A549 (cell line): Measurements from ENCODE around the gene SMAD3. TPM values are rescaled to one million over a fixed set of nuclear protein-coding genes. Genes with fewer than 3 reads are reported as not detected.
A peak's percentile ranks its signal among the peaks of the same experiment; 100 is the strongest.

Source experiments
- ATAC-seq, 2 experiments: fragments of 200-7000 bp in 1 of 2; fragments of >200 bp in 1 of 2; cut with Nextera tagmentation in 1 of 2; cut with Tn5 transposase in 1 of 2; 3 replicates each; pipeline versions ENCODE4 v1.8.0 to v1.9.1; 2018 to 2020; ENCODE audit warnings: mild to moderate bottlenecking in 1 of 2, moderate library complexity in 1 of 2
- CTCF ChIA-PET: fragments of 300-600 bp; sonication (Branson Sonifier 250); formaldehyde crosslinking; extraction: SDS; loops from one replicate; lab custom pipeline; 2021; ENCODE audit warnings: antibody characterized with exemption, inconsistent platforms; lab: Yijun Ruan, JAX
- POLR2A ChIA-PET: fragments of 350-600 bp; formaldehyde crosslinking; extraction: SDS; loops from one replicate; lab custom pipeline; 2021; ENCODE audit warnings: antibody characterized with exemption, inconsistent platforms; lab: Yijun Ruan, JAX
- DNase-seq, 2 experiments: peaks; one replicate each; pipeline versions ENCODE4 v3.0.0 to v3.0.0-alpha.2; 2011 to 2016; ENCODE audit warnings: low read depth in 1 of 2, low spot score in 1 of 2
- FAIRE-seq: peaks from 2 replicates; lab custom pipeline; 2011; peaks lifted over from hg19 to GRCh38; lab: Jason Lieb, UNC
- H3K27ac ChIP-seq, 2 experiments: fragments of >200 bp; sonication (Bioruptor Twin); formaldehyde crosslinking; 3 replicates each; pipeline ENCODE4 v1.5.1; 2016 to 2017
- H3K4me1 ChIP-seq: fragments of >200 bp; sonication (Bioruptor Twin); formaldehyde crosslinking; 3 replicates; pipeline ENCODE4 v1.6.1; 2016
- H3K4me2 ChIP-seq: fragments of >200 bp; sonication (Bioruptor Twin); formaldehyde crosslinking; 3 replicates; pipeline ENCODE4 v1.6.1; 2016
- H3K4me3 ChIP-seq: fragments of >200 bp; sonication (Bioruptor Twin); formaldehyde crosslinking; 3 replicates; pipeline ENCODE4 v1.5.1; 2016
- H3K9me3 ChIP-seq: fragments of >200 bp; sonication (Bioruptor Twin); formaldehyde crosslinking; 3 replicates; pipeline ENCODE4 v1.6.1; 2016
- BHLHE40 ChIP-seq: IDR thresholded peaks from 2 replicates; pipeline ENCODE4 v1.6.1; 2012; ENCODE audit warnings: low read depth, low read length, inconsistent platforms
- CBX8 ChIP-seq: fragments of 200-600 bp; sonication (generic); IDR thresholded peaks from 2 replicates; pipeline ENCODE4 v1.6.1; 2016
- CEBPB ChIP-seq, 2 experiments: fragments of >200 bp in 1 of 2; sonication (Bioruptor Twin) in 1 of 2; formaldehyde crosslinking in 1 of 2; IDR thresholded peaks; 2 replicates each; pipeline ENCODE4 v1.6.1; 2012 to 2016
- EHF ChIP-seq: fragments of 250-450 bp; sonication (Bioruptor Pico); IDR thresholded peaks from 2 replicates; pipeline ENCODE4 v1.5.0; 2020; ENCODE audit warnings: mild to moderate bottlenecking
- EHMT2 ChIP-seq: fragments of 200-600 bp; sonication (generic); IDR thresholded peaks from 2 replicates; pipeline ENCODE4 v1.6.1; 2016; ENCODE audit warnings: antibody characterized with exemption, low read depth, mild to moderate bottlenecking, moderate library complexity
- ELK1 ChIP-seq: fragments of 150-350 bp; IDR thresholded peaks from 2 replicates; pipeline ENCODE4 v1.6.1; 2014; ENCODE audit warnings: low read depth, mild to moderate bottlenecking, low read length
- EP300 ChIP-seq, 2 experiments: fragments of >200 bp; sonication (Bioruptor Twin); formaldehyde crosslinking; IDR thresholded peaks; 2 replicates in 1 of 2; 3 replicates in 1 of 2; pipeline ENCODE4 v1.6.1; 2016 to 2017
- ESRRA ChIP-seq: fragments of 150-350 bp; IDR thresholded peaks from 2 replicates; pipeline ENCODE4 v1.6.1; 2014; ENCODE audit warnings: mild to moderate bottlenecking, low read length, borderline replicate concordance
- FOSB ChIP-seq: fragments of 250-450 bp; sonication (Bioruptor Pico); IDR thresholded peaks from 2 replicates; pipeline ENCODE4 v1.5.0; 2020; ENCODE audit warnings: mild to moderate bottlenecking, moderate library complexity
- FOSL2 ChIP-seq, 2 experiments: fragments of 450-650 bp in 1 of 2; fragments of >200 bp in 1 of 2; sonication (Bioruptor Twin) in 1 of 2; formaldehyde crosslinking; IDR thresholded peaks; 2 replicates each; pipeline versions ENCODE4 v1.5.0 to v1.6.1; 2016 to 2020; ENCODE audit warnings: mild to moderate bottlenecking in 1 of 2, moderate library complexity in 1 of 2
- FOXS1 ChIP-seq: fragments of 250-450 bp; sonication (Bioruptor Pico); IDR thresholded peaks from 2 replicates; pipeline ENCODE4 v1.5.0; 2020; ENCODE audit warnings: mild to moderate bottlenecking, moderate library complexity
- HDAC2 ChIP-seq: fragments of 200-600 bp; sonication (generic); IDR thresholded peaks from 2 replicates; pipeline ENCODE4 v1.6.1; 2016
- HEYL ChIP-seq: fragments of 250-450 bp; sonication (Bioruptor Pico); IDR thresholded peaks from 2 replicates; pipeline ENCODE4 v1.8.0; 2021; ENCODE audit warnings: mild to moderate bottlenecking, moderate library complexity
- HOXA7 ChIP-seq: fragments of 250-450 bp; sonication (Bioruptor Pico); IDR thresholded peaks from 2 replicates; pipeline ENCODE4 v1.5.0; 2020; ENCODE audit warnings: mild to moderate bottlenecking, moderate library complexity
- HOXB13 ChIP-seq: fragments of 250-450 bp; sonication (Bioruptor Pico); IDR thresholded peaks from 2 replicates; pipeline ENCODE4 v1.5.0; 2020; ENCODE audit warnings: low read depth, mild to moderate bottlenecking, moderate library complexity
- JUN ChIP-seq, 2 experiments: fragments of >200 bp; sonication (Bioruptor Twin); formaldehyde crosslinking; IDR thresholded peaks; 2 replicates in 1 of 2; 3 replicates in 1 of 2; pipeline ENCODE4 v1.6.1; 2016 to 2017
- KDM1A ChIP-seq: fragments of 200-600 bp; sonication (generic); IDR thresholded peaks from 2 replicates; pipeline ENCODE4 v1.6.1; 2016; ENCODE audit warnings: low read depth, mild to moderate bottlenecking
- KDM5A ChIP-seq: fragments of 200-600 bp; sonication (generic); IDR thresholded peaks from 2 replicates; pipeline ENCODE4 v1.6.1; 2016; ENCODE audit warnings: antibody characterized with exemption, mild to moderate bottlenecking
- MAFK ChIP-seq: fragments of 450-650 bp; IDR thresholded peaks from 2 replicates; pipeline ENCODE4 v1.6.1; 2014; ENCODE audit not compliant: partially characterized antibody
- NFE2L2 ChIP-seq: fragments of 150-350 bp; conservative IDR thresholded peaks from 2 replicates; pipeline ENCODE4 v1.6.1; 2014; ENCODE audit warnings: low read length
- NPAS2 ChIP-seq: fragments of 250-450 bp; sonication (Bioruptor Pico); IDR thresholded peaks from 2 replicates; pipeline ENCODE4 v1.8.0; 2022; ENCODE audit warnings: mild to moderate bottlenecking, moderate library complexity, borderline replicate concordance
- NR3C1 ChIP-seq: fragments of >200 bp; sonication (Bioruptor Twin); formaldehyde crosslinking; IDR thresholded peaks from 3 replicates; pipeline ENCODE4 v1.6.1; 2017
- PHF8 ChIP-seq: fragments of 200-600 bp; sonication (generic); IDR thresholded peaks from 2 replicates; pipeline ENCODE4 v1.6.1; 2016; ENCODE audit warnings: low read depth, mild to moderate bottlenecking, antibody characterized with exemption, moderate library complexity, borderline replicate concordance
- POLR2AphosphoS2 ChIP-seq: conservative IDR thresholded peaks from 2 replicates; pipeline ENCODE4 v1.6.1; 2012; ENCODE audit warnings: low read length, improper control_type of control experiment, inconsistent platforms
- RAD21 ChIP-seq, 2 experiments: fragments of >200 bp in 1 of 2; sonication (Bioruptor Twin) in 1 of 2; formaldehyde crosslinking in 1 of 2; IDR thresholded peaks in 1 of 2; conservative IDR thresholded peaks in 1 of 2; 2 replicates in 1 of 2; 3 replicates in 1 of 2; pipeline ENCODE4 v1.6.1; 2012 to 2018; ENCODE audit warnings: inconsistent platforms in 1 of 2
- RARB ChIP-seq: fragments of 250-450 bp; sonication (Bioruptor Pico); IDR thresholded peaks from 2 replicates; pipeline ENCODE4 v1.8.0; 2021; ENCODE audit warnings: mild to moderate bottlenecking, moderate library complexity
- RCOR1 ChIP-seq: fragments of 150-350 bp; IDR thresholded peaks from 2 replicates; pipeline ENCODE4 v1.6.1; 2014; ENCODE audit warnings: antibody characterized with exemption, low read length, low read depth
- SMC3 ChIP-seq: fragments of >200 bp; sonication (Bioruptor Twin); formaldehyde crosslinking; IDR thresholded peaks from 3 replicates; pipeline ENCODE4 v1.6.1; 2018; ENCODE audit warnings: inconsistent platforms
- TP53 ChIP-seq: fragments of 250-450 bp; sonication (Bioruptor Pico); IDR thresholded peaks from 2 replicates; pipeline ENCODE4 v1.5.0; 2021; ENCODE audit warnings: mild to moderate bottlenecking, moderate library complexity
- ZC3H11A ChIP-seq: fragments of 450-650 bp; IDR thresholded peaks from 2 replicates; pipeline ENCODE4 v1.6.1; 2014; ENCODE audit warnings: antibody characterized with exemption, mild to moderate bottlenecking
- ZFP36 ChIP-seq: fragments of 450-650 bp; IDR thresholded peaks from 2 replicates; pipeline ENCODE4 v1.6.1; 2014; ENCODE audit warnings: borderline replicate concordance; ENCODE audit not compliant: partially characterized antibody
- ZNF302 ChIP-seq: fragments of 250-450 bp; sonication (Bioruptor Pico); IDR thresholded peaks from 2 replicates; pipeline ENCODE4 v1.9.0; 2021; ENCODE audit warnings: inconsistent platforms, mild to moderate bottlenecking, moderate library complexity
- ZSCAN20 ChIP-seq: fragments of 250-450 bp; sonication (Bioruptor Pico); IDR thresholded peaks from 2 replicates; pipeline ENCODE4 v1.8.0; 2022; ENCODE audit warnings: mild to moderate bottlenecking, moderate library complexity
- WGBS: methylation state at CpG from one replicate; pipeline ENCODE4 v1.1.6; 2017; ENCODE audit errors: missing lambda C conversion rate; 5-methylcytosine and 5-hydroxymethylcytosine counted together
- polyA plus RNA-seq, 4 experiments: library from polyadenylated mRNA; depleted of rRNA in 3 of 4; stranded (reverse); fragments of >200 nt; fragmentation: RNase III in 1 of 4; extraction: RNeasy Plus Mini Kit Qiagen cat#74134 plus additional on column Dnase treatment in 1 of 4; gene quantifications; 2 replicates in 3 of 4; 3 replicates in 1 of 4; pipeline ENCODE4 v1.2.3, GENCODE V29; 2011 to 2017
- TF ChIP-seq, protein P1 (sequence below): IDR thresholded peaks from 2 replicates; pipeline ENCODE4 v1.6.1; 2012
- TF ChIP-seq, protein P2 (sequence below): fragments of 250-450 bp; sonication (Bioruptor Pico); IDR thresholded peaks from 2 replicates; pipeline ENCODE4 v1.5.0; 2021; ENCODE audit warnings: mild to moderate bottlenecking, moderate library complexity, borderline replicate concordance
- TF ChIP-seq, protein P3 (sequence below): IDR thresholded peaks from 2 replicates; pipeline ENCODE4 v1.6.1; 2012
- TF ChIP-seq, protein P4 (sequence below): fragments of 250-450 bp; sonication (Bioruptor Pico); IDR thresholded peaks from 2 replicates; pipeline ENCODE4 v1.5.0; 2020; ENCODE audit warnings: low read depth, mild to moderate bottlenecking, moderate library complexity

The SMAD3 gene
- polyA plus RNA-seq, 2 of the 4 experiments (the other 2 are of a cell fraction), result 74.6 to 77.2 TPM

- CTCF ChIA-PET, result interaction anchor here (0.6 to 11.7 kb wide), 17 partner anchors 16 to 401 kb away, joined by 3 to 142 read pairs (median 4); no protein-coding TSS in a partner anchor
- TF ChIP-seq FOSB (CRISPR knock-in tag) (peak; percentile 92), ELK1 (no peak), NFE2L2 (peak; percentile 95), RARB (CRISPR knock-in tag) (peak; percentile 52), ZSCAN20 (CRISPR knock-in tag) (peak; percentile 21), CBX8 (no peak), POLR2AphosphoS2 (no peak), HOXA7 (CRISPR knock-in tag) (peak; percentile 80; the same call in 1 of the 2 replicates), FOXS1 (CRISPR knock-in tag) (peak; percentile 82), PHF8 (no peak), ZC3H11A (no peak), NPAS2 (CRISPR knock-in tag) (no peak; the same call in 1 of the 2 replicates), HOXB13 (CRISPR knock-in tag) (peak; percentile 99), SMC3 (peak; percentile 63), HEYL (CRISPR knock-in tag) (no peak; the same call in 1 of the 2 replicates), RAD21 (conservative IDR thresholded peaks at IDR 0.05 in 1 of 2, IDR thresholded peaks at IDR 0.05 in 1 of 2) (peak; percentile 54 to 67), CEBPB (IDR thresholded peaks at IDR 0.05) (peak; percentile 54 to 90; a peak in 3 of 4 replicates), BHLHE40 (no peak), MAFK (peak; percentile 98), KDM1A (no peak), RCOR1 (no peak), EHF (CRISPR knock-in tag) (peak; percentile 96), ZFP36 (no peak), ZNF302 (CRISPR knock-in tag) (peak; percentile 95), EHMT2 (no peak), NR3C1 (no peak), HDAC2 (no peak), KDM5A (no peak), ESRRA (no peak), FOSL2 (IDR thresholded peaks at IDR 0.05) (peak; percentile 100), FOSL2 (CRISPR knock-in tag; IDR thresholded peaks at IDR 0.05) (peak; percentile 100), JUN (IDR thresholded peaks at IDR 0.05) (peak; percentile 99), TP53 (CRISPR knock-in tag) (peak; percentile 97), EP300 (IDR thresholded peaks at IDR 0.05) (peak; percentile 98)
- TF ChIP-seq, protein P1, sequence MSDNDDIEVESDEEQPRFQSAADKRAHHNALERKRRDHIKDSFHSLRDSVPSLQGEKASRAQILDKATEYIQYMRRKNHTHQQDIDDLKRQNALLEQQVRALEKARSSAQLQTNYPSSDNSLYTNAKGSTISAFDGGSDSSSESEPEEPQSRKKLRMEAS, result peak; percentile 94
- TF ChIP-seq, protein P2, sequence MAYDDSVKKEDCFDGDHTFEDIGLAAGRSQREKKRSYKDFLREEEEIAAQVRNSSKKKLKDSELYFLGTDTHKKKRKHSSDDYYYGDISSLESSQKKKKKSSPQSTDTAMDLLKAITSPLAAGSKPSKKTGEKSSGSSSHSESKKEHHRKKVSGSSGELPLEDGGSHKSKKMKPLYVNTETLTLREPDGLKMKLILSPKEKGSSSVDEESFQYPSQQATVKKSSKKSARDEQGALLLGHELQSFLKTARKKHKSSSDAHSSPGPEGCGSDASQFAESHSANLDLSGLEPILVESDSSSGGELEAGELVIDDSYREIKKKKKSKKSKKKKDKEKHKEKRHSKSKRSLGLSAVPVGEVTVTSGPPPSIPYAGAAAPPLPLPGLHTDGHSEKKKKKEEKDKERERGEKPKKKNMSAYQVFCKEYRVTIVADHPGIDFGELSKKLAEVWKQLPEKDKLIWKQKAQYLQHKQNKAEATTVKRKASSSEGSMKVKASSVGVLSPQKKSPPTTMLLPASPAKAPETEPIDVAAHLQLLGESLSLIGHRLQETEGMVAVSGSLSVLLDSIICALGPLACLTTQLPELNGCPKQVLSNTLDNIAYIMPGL (CRISPR knock-in tag), result peak; percentile 86
- TF ChIP-seq, protein P3, sequence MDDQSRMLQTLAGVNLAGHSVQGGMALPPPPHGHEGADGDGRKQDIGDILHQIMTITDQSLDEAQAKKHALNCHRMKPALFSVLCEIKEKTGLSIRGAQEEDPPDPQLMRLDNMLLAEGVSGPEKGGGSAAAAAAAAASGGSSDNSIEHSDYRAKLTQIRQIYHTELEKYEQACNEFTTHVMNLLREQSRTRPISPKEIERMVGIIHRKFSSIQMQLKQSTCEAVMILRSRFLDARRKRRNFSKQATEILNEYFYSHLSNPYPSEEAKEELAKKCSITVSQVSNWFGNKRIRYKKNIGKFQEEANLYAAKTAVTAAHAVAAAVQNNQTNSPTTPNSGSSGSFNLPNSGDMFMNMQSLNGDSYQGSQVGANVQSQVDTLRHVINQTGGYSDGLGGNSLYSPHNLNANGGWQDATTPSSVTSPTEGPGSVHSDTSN, result peak; percentile 82; the same call in 1 of the 2 replicates
- TF ChIP-seq, protein P4, sequence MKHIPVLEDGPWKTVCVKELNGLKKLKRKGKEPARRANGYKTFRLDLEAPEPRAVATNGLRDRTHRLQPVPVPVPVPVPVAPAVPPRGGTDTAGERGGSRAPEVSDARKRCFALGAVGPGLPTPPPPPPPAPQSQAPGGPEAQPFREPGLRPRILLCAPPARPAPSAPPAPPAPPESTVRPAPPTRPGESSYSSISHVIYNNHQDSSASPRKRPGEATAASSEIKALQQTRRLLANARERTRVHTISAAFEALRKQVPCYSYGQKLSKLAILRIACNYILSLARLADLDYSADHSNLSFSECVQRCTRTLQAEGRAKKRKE (CRISPR knock-in tag), result peak; percentile 94
Measured at GRCh38 chr15:67107014-67107812, 41.8 kb downstream of the SMAD3 start.

More at GRCh38 chr15:67107014-67107812, 41.8 kb downstream of the SMAD3 start:
- Histone ChIP-seq H3K4me1 (peaks cover 86% of the 10 kb centered on the region), H3K4me3 (no peak overlapping the region), H3K4me2 (peak overlapping the region; percentile 72), H3K9me3 (peaks cover 12% of the 10 kb centered on the region), H3K27ac (peak overlapping the region; percentile 92 to 93)
- POLR2A ChIA-PET, result interaction anchor here (0.7 to 3.1 kb wide), 18 partner anchors 9 to 81 kb away, joined by 3 to 24 read pairs (median 6); partner anchors contain the start of gene SMAD3
- ATAC-seq, result peak; percentile 67 to 79
- DNase-seq, result peak; percentile 99 to 100
- WGBS, result 2% methylated on average over 12 of the region's 12 CpGs
- peak; percentile 63 for FAIRE-seq
